HEK293T (cell line): Measurements from ENCODE around the gene CEACAM3.
"Not testable (repeated sequence)": the region's sequence is repeated elsewhere in the genome, so short reads cannot be mapped to it uniquely, and the experiment has no call there.

Source experiments
- ARNT ChIP-seq: fragments of 450-650 bp; IDR thresholded peaks from 2 replicates; pipeline ENCODE4 v1.6.1; 2017; ENCODE audit warnings: mild to moderate bottlenecking
- BHLHE40 ChIP-seq: fragments of 450-650 bp; IDR thresholded peaks from 2 replicates; pipeline ENCODE4 v1.6.1; 2016; ENCODE audit warnings: mild to moderate bottlenecking, moderate library complexity, borderline replicate concordance
- CTBP1 ChIP-seq: fragments of 450-650 bp; IDR thresholded peaks from 2 replicates; pipeline ENCODE4 v1.6.1; 2016; ENCODE audit warnings: borderline replicate concordance
- ELF4 ChIP-seq: fragments of 450-650 bp; IDR thresholded peaks from 2 replicates; pipeline ENCODE4 v1.6.1; 2017; ENCODE audit warnings: antibody characterized with exemption
- FOXA1 ChIP-seq: fragments of 450-650 bp; IDR thresholded peaks from 2 replicates; pipeline ENCODE4 v1.6.1; 2016; ENCODE audit warnings: mild to moderate bottlenecking
- FOXK2 ChIP-seq: fragments of 450-650 bp; IDR thresholded peaks from 2 replicates; pipeline ENCODE4 v1.6.1; 2016; ENCODE audit warnings: mild to moderate bottlenecking
- FOXM1 ChIP-seq: fragments of 450-650 bp; IDR thresholded peaks from 2 replicates; pipeline ENCODE4 v1.6.1; 2017; ENCODE audit warnings: mild to moderate bottlenecking, borderline replicate concordance
- LEF1 ChIP-seq: fragments of 450-650 bp; IDR thresholded peaks from 2 replicates; pipeline ENCODE4 v1.6.1; 2017; ENCODE audit warnings: mild to moderate bottlenecking, borderline replicate concordance
- SP1 ChIP-seq: fragments of 450-650 bp; IDR thresholded peaks from 2 replicates; pipeline ENCODE4 v1.6.1; 2017
- SUZ12 ChIP-seq: fragments of 450-650 bp; IDR thresholded peaks from 2 replicates; pipeline ENCODE4 v1.6.1; 2016; ENCODE audit warnings: mild to moderate bottlenecking
- TARDBP ChIP-seq: fragments of 450-650 bp; IDR thresholded peaks from 2 replicates; pipeline ENCODE4 v1.6.1; 2016
- ZNF384 ChIP-seq: fragments of 450-650 bp; IDR thresholded peaks from 2 replicates; pipeline ENCODE4 v1.6.1; 2016
- TF ChIP-seq, protein P1 (sequence below): fragments of 450-650 bp; IDR thresholded peaks from 2 replicates; pipeline ENCODE4 v1.6.1; 2016

DNA sequence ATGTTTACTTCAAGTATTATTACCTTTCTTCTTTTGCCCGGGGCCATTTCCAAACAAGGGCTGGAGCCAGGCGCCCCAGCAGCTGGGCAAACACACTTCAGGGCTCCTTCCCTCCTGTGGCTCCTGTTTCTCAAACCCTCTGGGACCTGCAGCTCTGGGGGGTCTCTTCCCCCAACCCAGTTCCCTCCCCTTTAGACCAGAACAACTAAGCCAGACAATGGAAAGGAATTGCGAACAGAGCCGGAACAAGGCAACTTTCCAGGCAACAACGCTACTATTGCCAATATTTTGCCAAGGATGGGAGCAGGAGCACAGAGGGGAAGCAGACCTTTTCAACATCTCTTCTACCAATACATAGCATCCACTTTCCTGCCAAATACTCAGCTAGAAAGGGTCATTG, 7.3 kb upstream of the CEACAM3 start:
- TF ChIP-seq LEF1, ARNT, ELF4, FOXA1, FOXM1, SP1, TARDBP, SUZ12, BHLHE40, FOXK2, ZNF384, CTBP1: not testable (repeated sequence)
- TF ChIP-seq, protein P1, sequence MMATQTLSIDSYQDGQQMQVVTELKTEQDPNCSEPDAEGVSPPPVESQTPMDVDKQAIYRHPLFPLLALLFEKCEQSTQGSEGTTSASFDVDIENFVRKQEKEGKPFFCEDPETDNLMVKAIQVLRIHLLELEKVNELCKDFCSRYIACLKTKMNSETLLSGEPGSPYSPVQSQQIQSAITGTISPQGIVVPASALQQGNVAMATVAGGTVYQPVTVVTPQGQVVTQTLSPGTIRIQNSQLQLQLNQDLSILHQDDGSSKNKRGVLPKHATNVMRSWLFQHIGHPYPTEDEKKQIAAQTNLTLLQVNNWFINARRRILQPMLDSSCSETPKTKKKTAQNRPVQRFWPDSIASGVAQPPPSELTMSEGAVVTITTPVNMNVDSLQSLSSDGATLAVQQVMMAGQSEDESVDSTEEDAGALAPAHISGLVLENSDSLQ = not testable (repeated sequence)
